Measurements from ENCODE around the gene SLFN14. TPM values are rescaled to one million over a fixed set of nuclear protein-coding genes. Genes with fewer than 3 reads are reported as not detected.
"Not testable (repeated sequence)": the region's sequence is repeated elsewhere in the genome, so short reads cannot be mapped to it uniquely, and the experiment has no call there.

Gene SLFN14
- total RNA-seq, 1 donor from 2014 or later = not detected

GRCh38 chr17:35521150-35521549 is 39.5 kb downstream of the SLFN14 start:
- TF ChIP-seq CTCF (conservative IDR thresholded peaks at IDR 0.05; ENCODE audit: low read depth, low read length) = no peak
- no peak overlapping the region for H3K4me3 ChIP-seq (ENCODE audit: low read depth, low read length)
- DNase-seq (ENCODE audit: low read depth) = no peak

GRCh38 chr17:35519906-35520442 is 40.6 kb downstream of the SLFN14 start:
- no peak for TF ChIP-seq CTCF (conservative IDR thresholded peaks at IDR 0.05; ENCODE audit: low read depth, low read length)
- no peak overlapping the region for H3K4me3 ChIP-seq (ENCODE audit: low read depth, low read length)
- DNase-seq (ENCODE audit: low read depth) = no peak

- TF ChIP-seq CTCF (conservative IDR thresholded peaks at IDR 0.05; ENCODE audit: low read depth, low read length) = no peak
Observed at GRCh38 chr17:35519439-35519838, 41.2 kb downstream of the SLFN14 start.

GRCh38 chr17:35518431-35518830 is 42.2 kb downstream of the SLFN14 start:
- H3K4me3 ChIP-seq (ENCODE audit: low read depth, low read length); DNase-seq (ENCODE audit: low read depth): not testable (repeated sequence)

More at GRCh38 chr17:35519439-35519838, 41.2 kb downstream of the SLFN14 start:
- H3K4me3 ChIP-seq (ENCODE audit: low read depth, low read length) = no peak overlapping the region
- no peak for DNase-seq (ENCODE audit: low read depth)

- DNase-seq (ENCODE audit: low read depth) = no peak
- TF ChIP-seq CTCF (conservative IDR thresholded peaks at IDR 0.05; ENCODE audit: low read depth, low read length) = no peak
- no peak overlapping the region for H3K4me3 ChIP-seq (ENCODE audit: low read depth, low read length)
Observed at GRCh38 chr17:35515027-35515426, 45.6 kb downstream of the SLFN14 start.

- no peak overlapping the region for H3K4me3 ChIP-seq (ENCODE audit: low read depth, low read length)
- TF ChIP-seq CTCF (conservative IDR thresholded peaks at IDR 0.05; ENCODE audit: low read depth, low read length) = no peak
- DNase-seq (ENCODE audit: low read depth) = no peak
Observed at GRCh38 chr17:35514564-35514963, 46.1 kb downstream of the SLFN14 start.

Other genes starting within 250 kb of the SLFN14 start
- 2.1 and 2.8 TPM in 2 replicates for gene SLFN11, start 187.2 kb downstream of the SLFN14 start, total RNA-seq
- gene SLFN12, start 128.3 kb downstream of the SLFN14 start, total RNA-seq = 13.3 and 13.7 TPM in 2 replicates
- 9.9 and 15.3 TPM in 2 replicates for gene SLFN13, start 112.1 kb downstream of the SLFN14 start, total RNA-seq
- not detected in 2 replicates for gene SLFN12L, start 23.1 kb downstream of the SLFN14 start, total RNA-seq
- gene PEX12, start 17.8 kb upstream of the SLFN14 start, total RNA-seq = 2.0 and 4.2 TPM in 2 replicates
- 134 and 142 TPM in 2 replicates for gene AP2B1, start 26.5 kb upstream of the SLFN14 start, total RNA-seq
- 0.92 and 1.6 TPM in 2 replicates for gene RASL10B, start 170.8 kb upstream of the SLFN14 start, total RNA-seq
- gene GAS2L2, start 192.4 kb upstream of the SLFN14 start, total RNA-seq = not detected in 2 replicates
- 1.0 TPM in 1 of 2 replicates, not detected in the other for gene C17orf50, start 200.1 kb upstream of the SLFN14 start, total RNA-seq
- not detected in 2 replicates for gene MMP28, start 234.8 kb upstream of the SLFN14 start, total RNA-seq
- 17.3 and 28.1 TPM in 2 replicates for gene TAF15, start 248.7 kb upstream of the SLFN14 start, total RNA-seq